Stimulated activated CD4-positive, alpha-beta T cell treated with anti-CD3 and anti-CD28 coated beads, Interleukin-12 subunit alpha, Interleukin-12 subunit beta, amount 100 ng/mL, for 4 hours (primary cell): ENCODE measurements around the gene IRGQ.
"Not testable (repeated sequence)": the region's sequence is repeated elsewhere in the genome, so short reads cannot be mapped to it uniquely, and the experiment has no call there.

Experiments used
- DNase-seq: peaks from one replicate; pipeline ENCODE4 v3.0.0-alpha.2; 2020

Gene IRGQ

GRCh38 chr19:43596842-43597461 lies 1.0 kb upstream of the IRGQ start:
- no peak for DNase-seq

GRCh38 chr19:43595605-43595998 lies 332 bp downstream of the IRGQ start:
- no peak for DNase-seq

- peak; percentile 67 for DNase-seq
Observed at GRCh38 chr19:43594710-43595604, 977 bp downstream of the IRGQ start.

- DNase-seq = no peak
Observed at GRCh38 chr19:43594081-43594697, 1.7 kb downstream of the IRGQ start.

GRCh38 chr19:43592800-43593350 lies 3.1 kb downstream of the IRGQ start:
- no peak for DNase-seq

- DNase-seq = no peak
Observed at GRCh38 chr19:43591904-43592772, 3.8 kb downstream of the IRGQ start.

- DNase-seq = no peak
Observed at GRCh38 chr19:43589678-43590077, 6.3 kb downstream of the IRGQ start.

- DNase-seq = no peak
Observed at GRCh38 chr19:43589277-43589676, 6.7 kb downstream of the IRGQ start.

GRCh38 chr19:43587029-43587428 lies 8.9 kb downstream of the IRGQ start:
- not testable (repeated sequence) for DNase-seq

GRCh38 chr19:43586346-43586745 lies 9.6 kb downstream of the IRGQ start:
- no peak for DNase-seq

GRCh38 chr19:43584484-43584883 lies 11.4 kb downstream of the IRGQ start:
- DNase-seq = no peak

- DNase-seq = no peak
Observed at GRCh38 chr19:43582495-43582894, 13.4 kb downstream of the IRGQ start.

GRCh38 chr19:43581467-43581866 lies 14.5 kb downstream of the IRGQ start:
- DNase-seq = no peak

- DNase-seq = no peak
Observed at GRCh38 chr19:43578787-43579186, 17.1 kb downstream of the IRGQ start.

- no peak for DNase-seq
Observed at GRCh38 chr19:43575955-43576878, 19.7 kb downstream of the IRGQ start.

- DNase-seq = peak; percentile 93
Observed at GRCh38 chr19:43575156-43575950, 20.6 kb downstream of the IRGQ start, which contains the start of the genes PINLYP and XRCC1. PINLYP (plus strand) TSS chr19:43575801; CDS start chr19:43577192, 1,391 bp downstream. XRCC1 (minus strand) TSS chr19:43575527; CDS start chr19:43575458, 69 bp downstream.

GRCh38 chr19:43574424-43575155 lies 21.3 kb downstream of the IRGQ start:
- DNase-seq = no peak

- DNase-seq = no peak
Observed at GRCh38 chr19:43572171-43572588, 23.8 kb downstream of the IRGQ start.

- DNase-seq = no peak
Observed at GRCh38 chr19:43570174-43570791, 25.7 kb downstream of the IRGQ start.
